22Rv1 (cell line): ENCODE results near the gene STAC3.

Experiments
- CTCF ChIP-seq: fragments of 450-650 bp; IDR thresholded peaks from 2 replicates; pipeline ENCODE4 v1.5.1; 2017; ENCODE audit warnings: mild to moderate bottlenecking
- ZFX ChIP-seq: fragments of 450-650 bp; IDR thresholded peaks from 2 replicates; pipeline ENCODE4 v1.6.1; 2017; ENCODE audit warnings: antibody characterized with exemption, borderline replicate concordance

- TF ChIP-seq CTCF (no peak), ZFX (no peak)
Measured at GRCh38 chr12:57199191-57199590, 51.8 kb downstream of the STAC3 start.
